Upper lobe of left lung (tissue), 6 donors: Measurements from ENCODE around the gene FBXW8. TPM values are rescaled to one million over a fixed set of nuclear protein-coding genes. Genes with fewer than 3 reads are reported as not detected.

Experiments
- ATAC-seq, 2 donors: fragments of 200-7000 bp; cut with Tn5 transposase; one replicate each; pipeline ENCODE4 v1.9.1; 2022; ENCODE audit warnings: mild to moderate bottlenecking in 2 of 2, moderate library complexity in 2 of 2; ENCODE audit not compliant: low FRiP score in 2 of 2
- DNase-seq, 2 donors: peaks; one replicate each; pipeline ENCODE4 v3.0.0-alpha.2; 2019 to 2020
- H3K27ac ChIP-seq, 4 donors: fragments of 200-600 bp; sonication (generic); one replicate each; pipeline ENCODE4 v1.5.1; 2016 to 2019
- H3K27me3 ChIP-seq, 4 donors: fragments of 200-600 bp; sonication (generic); one replicate each; pipeline ENCODE4 v1.5.1; 2017 to 2019
- H3K36me3 ChIP-seq, 4 donors: fragments of 200-600 bp; sonication (generic); one replicate each; pipeline ENCODE4 v1.5.1; 2016 to 2019
- H3K4me1 ChIP-seq, 4 donors: fragments of 200-600 bp; sonication (generic); one replicate each; pipeline ENCODE4 v1.5.1; 2018 to 2019
- H3K4me3 ChIP-seq, 4 donors: fragments of 200-600 bp; sonication (generic); one replicate each; pipeline ENCODE4 v1.5.1; 2017 to 2019; ENCODE audit warnings: mild to moderate bottlenecking in 2 of 4, moderate library complexity in 1 of 4
- H3K9me3 ChIP-seq, 4 donors: fragments of 200-600 bp; sonication (generic); one replicate each; pipeline ENCODE4 v1.5.1; 2018 to 2019
- CTCF ChIP-seq, 6 experiments: fragments of 450-650 bp in 4 of 6; fragments of 200-600 bp in 2 of 6; sonication (generic) in 2 of 6; IDR thresholded peaks; one replicate each; pipeline ENCODE4 v1.5.1; 2016 to 2019; ENCODE audit warnings: antibody characterized with exemption in 6 of 6
- EP300 ChIP-seq, 4 donors: sonication (generic); formaldehyde crosslinking; IDR thresholded peaks; one replicate each; pipeline ENCODE4 v1.5.1; 2017; ENCODE audit warnings: antibody characterized with exemption in 4 of 4, control low read depth in 2 of 4
- POLR2A ChIP-seq, 4 donors: fragments of 450-650 bp; IDR thresholded peaks; one replicate each; pipeline ENCODE4 v1.5.1; 2016 to 2017; ENCODE audit warnings: antibody characterized with exemption in 4 of 4, mild to moderate bottlenecking in 2 of 4
- POLR2AphosphoS5 ChIP-seq, 2 donors: sonication (generic); formaldehyde crosslinking; IDR thresholded peaks; one replicate each; pipeline ENCODE4 v1.5.1; 2017; ENCODE audit warnings: antibody characterized with exemption in 2 of 2
- WGBS, 2 donors: methylation state at CpG; one replicate each; pipeline ENCODE4 v1.1.5; 2017 to 2018; 5-methylcytosine and 5-hydroxymethylcytosine counted together
- total RNA-seq, 6 donors: library from RNA; depleted of rRNA in 4 of 6; stranded (reverse); fragments of >200 nt in 4 of 6; gene quantifications; one replicate each; pipeline versions ENCODE4 v1.1.0 to v1.2.1, GENCODE V29; 2016 to 2021
- donor health status: DM: no; HTN: no; CAD: no; lungs with moderate emphysema.
- donor health status: DM: no; HTN: yes; CAD: no; lungs with severe emphysema.

FBXW8 gene
- total RNA-seq, 6 donors from 2014 or later, result 14.7 to 52.4 (median 18.6) TPM

GRCh38 chr12:117026343-117026742, 115.6 kb downstream of the FBXW8 start:
- no peak for TF ChIP-seq EP300 (IDR thresholded peaks at IDR 0.05)
- TF ChIP-seq POLR2AphosphoS5 (IDR thresholded peaks at IDR 0.05), result no peak
- TF ChIP-seq CTCF (IDR thresholded peaks at IDR 0.05), result no peak
- no peak for TF ChIP-seq POLR2A (IDR thresholded peaks at IDR 0.05)
- no peak overlapping the region for H3K4me3 ChIP-seq
- H3K36me3 ChIP-seq, result peaks cover 18 to 72% (median 46%) of the 10 kb centered on the region in 4 donors

GRCh38 chr12:117026921-117027250, 116.1 kb downstream of the FBXW8 start:
- no peak overlapping the region for H3K4me3 ChIP-seq
- no peak for ATAC-seq
- 86 to 90% methylated on average over 3 to 8 of the region's 8 CpGs for WGBS, 2 donors
- H3K36me3 ChIP-seq, result peaks cover 18 to 67% (median 46%) of the 10 kb centered on the region in 4 donors
- no peak for DNase-seq
- H3K9me3 ChIP-seq, result no peaks in the 10 kb centered on the region
- TF ChIP-seq EP300 (IDR thresholded peaks at IDR 0.05) (no peak), POLR2A (IDR thresholded peaks at IDR 0.05) (no peak), POLR2AphosphoS5 (IDR thresholded peaks at IDR 0.05) (no peak), CTCF (IDR thresholded peaks at IDR 0.05) (no peak)
- H3K27me3 ChIP-seq, result no peaks in the 10 kb centered on the region
- peaks cover 2 to 9% (median 6%) of the 10 kb centered on the region in 4 donors for H3K4me1 ChIP-seq
- no peak overlapping the region for H3K27ac ChIP-seq

More at GRCh38 chr12:117026343-117026742, 115.6 kb downstream of the FBXW8 start:
- no peak for ATAC-seq
- H3K9me3 ChIP-seq, result no peaks in the 10 kb centered on the region
- H3K4me1 ChIP-seq, result peaks cover 2 to 9% (median 6%) of the 10 kb centered on the region in 4 donors
- H3K27ac ChIP-seq, result no peak overlapping the region
- DNase-seq, result no peak
- H3K27me3 ChIP-seq, result no peaks in the 10 kb centered on the region
- 76% methylated on average over 4 of the region's 4 CpGs for WGBS, 2 donors

GRCh38 chr12:117027251-117028086, 116.7 kb downstream of the FBXW8 start:
- WGBS, 2 donors, result 92 to 96% methylated on average over 16 to 36 of the region's 38 CpGs
- Histone ChIP-seq H3K9me3 (no peaks in the 10 kb centered on the region), H3K4me3 (no peak overlapping the region), H3K27me3 (no peaks in the 10 kb centered on the region), H3K36me3 (peaks cover 18 to 67% (median 46%) of the 10 kb centered on the region in 4 donors), H3K4me1 (peaks cover 2 to 9% (median 6%) of the 10 kb centered on the region in 4 donors), H3K27ac (no peak overlapping the region)
- DNase-seq (no peak), ATAC-seq (no peak)
- TF ChIP-seq POLR2AphosphoS5 (IDR thresholded peaks at IDR 0.05) (no peak), POLR2A (IDR thresholded peaks at IDR 0.05) (no peak), EP300 (IDR thresholded peaks at IDR 0.05) (no peak), CTCF (IDR thresholded peaks at IDR 0.05) (no peak)

GRCh38 chr12:117028254-117028653, 117.5 kb downstream of the FBXW8 start:
- peaks cover 2 to 15% (median 6%) of the 10 kb centered on the region in 4 donors for H3K4me1 ChIP-seq
- H3K4me3 ChIP-seq, result no peak overlapping the region
- no peak overlapping the region for H3K27ac ChIP-seq
- 94% methylated on average over 14 of the region's 14 CpGs for WGBS, 2 donors
- H3K9me3 ChIP-seq, result no peaks in the 10 kb centered on the region
- TF ChIP-seq EP300 (IDR thresholded peaks at IDR 0.05), result no peak
- TF ChIP-seq CTCF (IDR thresholded peaks at IDR 0.05), result no peak
- TF ChIP-seq POLR2A (IDR thresholded peaks at IDR 0.05), result no peak
- no peak for TF ChIP-seq POLR2AphosphoS5 (IDR thresholded peaks at IDR 0.05)
- peak in 1 of 2 donors; percentile 55 for DNase-seq
- ATAC-seq, result no peak
- no peaks in the 10 kb centered on the region for H3K27me3 ChIP-seq
- peaks cover 18 to 62% (median 46%) of the 10 kb centered on the region in 4 donors for H3K36me3 ChIP-seq
